Kidney glomerular epithelial cell (primary cell): ENCODE measurements around the gene NLN.
A peak's percentile ranks its signal among the peaks of the same experiment; 100 is the strongest.
"Not testable (repeated sequence)": the region's sequence is repeated elsewhere in the genome, so short reads cannot be mapped to it uniquely, and the experiment has no call there.

Experiments
- DNase-seq: peaks from one replicate; lab custom pipeline; 2025; lab: John Stamatoyannopoulos, UW

Gene NLN

GRCh38 chr5:65871776-65872175 lies 149.8 kb downstream of the NLN start:
- DNase-seq = not testable (repeated sequence)

DNA sequence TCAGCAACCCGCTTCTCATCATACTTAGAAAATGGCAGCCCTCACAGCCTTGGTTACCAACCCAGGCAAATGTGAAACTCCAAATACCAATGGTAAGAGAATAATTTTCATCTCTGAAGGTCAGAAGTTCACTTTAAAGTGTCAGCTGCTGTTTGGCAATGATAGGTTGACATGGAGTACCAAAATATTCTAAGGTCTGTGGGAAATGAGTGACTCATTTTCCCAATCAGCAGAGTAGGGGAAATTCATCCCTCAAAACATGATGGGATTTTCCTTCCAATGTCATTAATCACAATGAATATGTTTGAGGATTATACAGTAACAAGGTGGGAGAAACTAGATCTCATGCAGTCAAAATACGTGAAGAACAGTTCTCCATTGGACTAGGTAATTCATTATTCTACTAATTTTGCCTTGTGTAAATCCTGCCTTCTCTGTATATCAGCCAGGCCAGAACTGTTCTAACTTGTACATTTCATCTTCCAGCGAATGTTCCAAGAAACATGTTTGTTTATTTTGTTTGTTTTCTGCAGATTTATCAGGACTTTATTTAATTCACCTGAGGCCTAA lies 151.3 kb downstream of the NLN start:
- no peak for DNase-seq

DNA sequence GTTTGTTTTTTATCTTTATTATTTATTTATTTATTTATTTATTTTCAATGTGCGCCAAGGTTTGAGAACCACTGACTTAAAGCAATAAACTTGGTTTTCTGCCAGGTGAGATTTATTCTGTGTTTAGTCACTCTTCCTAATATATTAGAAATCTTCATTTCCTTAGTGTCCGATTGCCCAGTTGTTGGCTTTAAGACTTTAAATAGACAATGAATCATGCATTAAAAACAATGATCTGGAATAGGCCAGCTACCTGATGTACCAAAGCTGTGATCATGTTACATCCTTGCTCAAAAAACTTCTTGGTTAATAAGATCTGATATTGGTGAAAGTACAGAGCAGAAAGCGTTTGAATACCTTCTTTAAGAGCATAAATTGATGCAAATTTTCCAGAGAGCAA lies 152.2 kb downstream of the NLN start:
- peak; percentile 52 for DNase-seq

- DNase-seq = no peak
These were observed 154.5 kb downstream of the NLN start for GRCh38 chr5:65876496-65876895.

- no peak for DNase-seq
These were observed 155.0 kb downstream of the NLN start for GRCh38 chr5:65876970-65877369.
